Effector memory CD8-positive, alpha-beta T cell (primary cell): ENCODE results near the gene SEPSECS.

Experiments
- ATAC-seq: fragments of 150-1000 bp; cut with Tn5 transposase; replicated peaks from 2 replicates; pipeline ENCODE4 v1.10.0; 2021; ENCODE audit warnings: mild to moderate bottlenecking, moderate library complexity
- DNase-seq, 3 experiments: peaks; one replicate each; pipeline ENCODE4 v3.0.0; 2021
- H3K27ac Mint-ChIP-seq, 2 donors: one replicate each; pipeline ENCODE4 v1.8.0; 2022; ENCODE audit warnings: mild to moderate bottlenecking in 2 of 2, mixed read lengths in 2 of 2, moderate library complexity in 2 of 2
- H3K27me3 Mint-ChIP-seq, 2 donors: one replicate each; pipeline ENCODE4 v1.8.0; 2022; ENCODE audit warnings: mixed read lengths in 2 of 2
- H3K36me3 Mint-ChIP-seq: one replicate; pipeline ENCODE4 v1.8.0; 2022; ENCODE audit warnings: mild to moderate bottlenecking, moderate library complexity, mixed read lengths; ENCODE audit not compliant: insufficient read depth
- H3K4me1 Mint-ChIP-seq, 2 donors: one replicate each; pipeline ENCODE4 v1.8.0; 2022; ENCODE audit warnings: low read depth in 2 of 2, mixed read lengths in 2 of 2
- H3K4me3 Mint-ChIP-seq, 2 donors: one replicate each; pipeline ENCODE4 v1.8.0; 2022; ENCODE audit warnings: mild to moderate bottlenecking in 2 of 2, mixed read lengths in 2 of 2, moderate library complexity in 2 of 2
- H3K9me3 Mint-ChIP-seq, 2 donors: one replicate each; pipeline ENCODE4 v1.8.0; 2022; ENCODE audit warnings: mixed read lengths in 2 of 2

The SEPSECS gene

DNA sequence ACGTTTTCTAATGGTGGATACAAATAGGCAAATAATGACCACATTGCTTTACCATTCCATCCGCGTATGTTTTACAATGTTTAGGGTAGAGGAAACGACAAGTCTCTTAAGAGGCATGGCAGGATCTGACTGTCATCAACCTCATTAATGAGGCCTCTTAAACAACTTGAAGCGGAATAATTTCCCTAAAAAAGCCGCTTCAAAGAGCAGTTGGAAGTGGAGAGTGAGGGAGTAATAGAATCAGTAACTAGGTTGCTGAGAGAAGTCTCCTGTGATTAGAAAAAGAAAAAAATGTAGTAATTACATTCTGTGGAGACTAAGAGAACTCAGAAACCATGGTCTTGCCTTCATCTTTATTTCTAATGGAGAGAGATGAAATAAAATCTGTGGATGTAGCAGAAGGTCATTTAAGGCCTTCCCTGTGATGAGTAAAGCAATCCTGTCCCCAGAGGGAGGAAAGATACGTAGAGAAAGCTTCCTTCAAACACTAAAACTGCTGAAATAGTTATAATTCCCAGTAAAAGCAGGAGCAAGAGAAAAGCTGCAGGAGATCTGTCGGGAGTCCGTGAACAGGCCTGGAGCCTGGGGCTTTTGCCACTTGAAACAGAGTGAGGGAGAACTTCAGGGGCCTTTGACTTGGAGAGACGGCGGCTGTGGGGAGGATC, 11.1 kb upstream of the SEPSECS start:
- Mint-ChIP-seq H3K36me3 (peaks cover 9% of the 10 kb centered on the region), H3K4me3 (no peak overlapping the region), H3K4me1 (peaks cover 6 to 21% of the 10 kb centered on the region in 2 donors), H3K9me3 (no peaks in the 10 kb centered on the region), H3K27ac (no peak overlapping the region), H3K27me3 (no peaks in the 10 kb centered on the region)
- ATAC-seq (no peak), DNase-seq (no peak)

DNA sequence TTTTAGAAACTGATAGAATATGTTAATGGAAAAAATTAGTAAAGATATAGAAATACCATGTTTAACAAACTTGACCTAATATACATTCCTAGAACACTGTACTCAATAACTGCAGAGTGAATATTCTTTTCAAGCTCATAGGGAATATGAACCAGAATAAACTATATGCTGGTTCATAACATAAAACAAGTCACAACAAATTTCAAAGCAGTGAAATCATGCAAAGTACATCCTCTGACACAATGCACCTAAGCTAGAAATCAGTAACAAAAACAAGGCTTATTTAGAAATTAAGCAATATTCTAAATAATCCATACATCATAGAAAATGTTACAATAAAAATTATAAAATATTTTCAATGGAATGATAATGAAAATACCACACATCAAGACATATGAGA, 9.2 kb upstream of the SEPSECS start:
- H3K4me3 Mint-ChIP-seq, result no peak overlapping the region
- H3K36me3 Mint-ChIP-seq, result peaks cover 11% of the 10 kb centered on the region
- DNase-seq, result no peak
- no peak overlapping the region for H3K27ac Mint-ChIP-seq
- H3K27me3 Mint-ChIP-seq, result no peaks in the 10 kb centered on the region
- ATAC-seq, result no peak
- H3K9me3 Mint-ChIP-seq, result no peaks in the 10 kb centered on the region
- H3K4me1 Mint-ChIP-seq, result peaks cover 10 to 31% of the 10 kb centered on the region in 2 donors

DNA sequence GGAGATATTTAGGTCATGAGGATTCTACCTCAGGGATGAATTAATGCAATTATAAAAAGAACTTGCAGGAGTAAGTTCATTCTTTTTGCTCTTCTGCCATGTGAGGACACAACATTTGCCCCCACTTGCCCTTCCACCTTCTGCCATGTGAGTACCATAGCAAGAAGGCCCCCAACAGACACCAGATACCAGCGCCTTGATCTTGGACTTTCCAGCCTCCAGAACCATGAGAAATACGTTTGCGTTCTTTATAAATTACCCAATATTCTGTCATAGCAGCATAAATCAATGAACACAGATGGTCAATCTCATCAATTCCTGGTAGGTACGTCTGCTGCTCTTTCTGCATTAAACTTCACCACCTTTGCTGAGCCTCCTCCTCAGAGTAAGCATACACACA, 5.7 kb upstream of the SEPSECS start:
- ATAC-seq, result no peak
- no peak overlapping the region for H3K27ac Mint-ChIP-seq

DNA sequence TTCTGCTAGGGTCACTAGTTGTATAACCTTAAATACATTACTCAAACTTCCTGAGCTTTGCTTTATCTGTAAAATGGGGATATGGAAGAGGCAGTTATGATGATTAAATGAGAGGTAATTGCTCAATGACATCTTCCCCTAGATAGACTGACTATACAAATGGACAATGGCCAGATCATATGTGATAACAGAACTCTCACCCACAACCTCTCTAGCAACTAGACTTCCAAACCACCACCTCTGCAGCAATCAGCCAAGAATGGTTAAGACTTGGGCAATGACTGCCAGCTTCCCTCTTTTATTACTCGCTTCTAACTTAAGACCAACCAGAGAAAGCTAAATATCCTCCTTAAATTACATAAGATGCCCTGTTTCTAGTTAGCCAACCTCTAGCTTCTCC, 2.9 kb upstream of the SEPSECS start:
- no peak for DNase-seq
- Mint-ChIP-seq H3K27ac (no peak overlapping the region), H3K4me3 (no peak overlapping the region), H3K36me3 (peaks cover 14% of the 10 kb centered on the region), H3K9me3 (no peaks in the 10 kb centered on the region), H3K4me1 (peaks cover 32 to 55% of the 10 kb centered on the region in 2 donors), H3K27me3 (no peaks in the 10 kb centered on the region)
- no peak for ATAC-seq

More for the DNA sequence above, 5.7 kb upstream of the SEPSECS start:
- Mint-ChIP-seq H3K4me3 (no peak overlapping the region), H3K9me3 (no peaks in the 10 kb centered on the region), H3K27me3 (no peaks in the 10 kb centered on the region), H3K4me1 (peaks cover 29 to 45% of the 10 kb centered on the region in 2 donors), H3K36me3 (peaks cover 9% of the 10 kb centered on the region)
- no peak for DNase-seq

DNA sequence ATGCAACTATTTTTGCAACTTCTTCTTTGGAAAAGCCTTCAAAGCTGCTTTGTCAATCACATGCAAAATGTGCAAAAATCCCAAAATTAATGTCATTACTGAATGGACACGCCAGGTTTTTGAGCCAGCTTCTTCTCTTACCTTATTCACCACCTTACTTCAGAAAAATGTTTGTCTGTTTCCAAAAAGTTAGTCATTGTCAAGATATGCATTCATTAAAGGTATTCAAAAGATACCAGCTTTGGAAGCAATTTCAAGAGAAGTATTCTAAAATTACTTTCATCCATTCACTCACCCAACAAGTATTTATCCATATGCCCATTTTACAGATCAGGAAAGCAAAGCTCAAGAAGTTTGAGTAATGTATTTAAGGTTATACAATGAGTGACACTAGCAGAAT, 2.3 kb upstream of the SEPSECS start:
- no peak overlapping the region for H3K4me3 Mint-ChIP-seq
- H3K4me1 Mint-ChIP-seq, result peaks cover 32 to 52% of the 10 kb centered on the region in 2 donors
- ATAC-seq (no peak), DNase-seq (no peak)
- no peaks in the 10 kb centered on the region for H3K27me3 Mint-ChIP-seq
- no peak overlapping the region for H3K27ac Mint-ChIP-seq
- H3K9me3 Mint-ChIP-seq, result no peaks in the 10 kb centered on the region
- H3K36me3 Mint-ChIP-seq, result peaks cover 14% of the 10 kb centered on the region

DNA sequence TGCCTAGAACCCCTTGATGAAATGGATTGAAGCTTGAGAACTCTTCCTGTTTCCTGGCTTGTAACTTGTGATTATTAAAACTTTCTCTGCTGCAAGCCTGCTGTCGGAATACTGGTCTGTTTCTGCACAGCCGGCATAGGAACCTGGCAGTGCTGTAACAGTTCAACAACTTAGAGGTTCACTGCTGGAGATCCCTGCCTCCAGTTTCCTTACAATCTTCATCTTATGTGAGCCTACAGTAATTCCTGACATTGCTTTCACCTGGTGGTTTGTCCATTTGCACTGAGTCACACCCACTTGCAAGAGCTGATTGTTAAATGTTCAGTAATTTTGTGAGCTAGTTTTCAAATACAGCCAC, 1.3 kb upstream of the SEPSECS start:
- peak overlapping the region; percentile 88 to 90 for H3K4me3 Mint-ChIP-seq
- H3K27me3 Mint-ChIP-seq, result no peaks in the 10 kb centered on the region
- H3K27ac Mint-ChIP-seq, result peak overlapping the region; percentile 98 to 100
- DNase-seq (no peak), ATAC-seq (no peak)
- H3K36me3 Mint-ChIP-seq, result peaks cover 14% of the 10 kb centered on the region
- peaks cover 32 to 52% of the 10 kb centered on the region in 2 donors for H3K4me1 Mint-ChIP-seq
- no peaks in the 10 kb centered on the region for H3K9me3 Mint-ChIP-seq

DNA sequence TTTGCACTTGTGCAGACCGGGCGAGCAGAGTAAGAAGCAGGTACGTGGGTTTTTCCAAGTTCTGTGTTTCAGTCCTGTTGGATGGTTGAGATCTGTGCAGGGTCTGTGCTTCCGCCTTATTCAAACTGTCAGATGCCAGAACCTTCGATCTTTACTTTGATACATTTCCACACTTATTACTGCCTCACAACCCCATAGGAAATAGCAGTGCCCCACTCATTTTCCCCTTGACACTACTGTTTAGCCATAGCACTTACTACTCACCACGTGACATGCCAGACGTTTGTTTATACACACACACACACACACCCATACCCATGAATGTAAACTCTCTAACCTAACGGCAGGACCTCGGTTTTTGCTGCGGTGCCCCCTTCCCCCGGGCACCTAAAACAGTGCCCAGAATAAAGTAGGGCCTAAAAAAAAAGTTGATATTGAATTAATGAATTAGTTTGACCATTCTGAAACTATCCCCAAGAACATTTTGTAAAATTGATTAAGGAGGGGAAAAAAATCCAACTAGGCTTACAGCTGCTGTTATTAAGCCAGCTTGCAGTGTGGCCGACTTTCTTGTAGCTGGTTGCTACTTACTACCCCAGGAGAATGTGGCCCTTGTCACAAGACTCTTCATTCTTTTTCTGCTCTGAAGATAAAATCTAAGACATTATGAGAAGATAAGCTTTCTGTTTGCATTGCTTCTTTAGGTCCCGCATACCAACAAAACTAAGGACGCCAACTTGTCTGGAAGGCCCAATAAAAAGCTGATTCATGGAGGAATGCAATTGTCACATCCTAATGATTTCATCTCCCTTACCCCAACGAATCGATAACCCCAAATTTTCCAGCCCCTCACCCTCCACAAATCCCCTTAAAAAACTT, 704 bp upstream of the SEPSECS start:
- H3K4me3 Mint-ChIP-seq, result peak overlapping the region; percentile 88 to 90
- H3K27ac Mint-ChIP-seq, result peak overlapping the region; percentile 98 to 100
- H3K27me3 Mint-ChIP-seq, result no peaks in the 10 kb centered on the region
- no peaks in the 10 kb centered on the region for H3K9me3 Mint-ChIP-seq
- H3K36me3 Mint-ChIP-seq, result peaks cover 19% of the 10 kb centered on the region
- DNase-seq (no peak), ATAC-seq (peak; percentile 38)
- peaks cover 30 to 46% of the 10 kb centered on the region in 2 donors for H3K4me1 Mint-ChIP-seq

DNA sequence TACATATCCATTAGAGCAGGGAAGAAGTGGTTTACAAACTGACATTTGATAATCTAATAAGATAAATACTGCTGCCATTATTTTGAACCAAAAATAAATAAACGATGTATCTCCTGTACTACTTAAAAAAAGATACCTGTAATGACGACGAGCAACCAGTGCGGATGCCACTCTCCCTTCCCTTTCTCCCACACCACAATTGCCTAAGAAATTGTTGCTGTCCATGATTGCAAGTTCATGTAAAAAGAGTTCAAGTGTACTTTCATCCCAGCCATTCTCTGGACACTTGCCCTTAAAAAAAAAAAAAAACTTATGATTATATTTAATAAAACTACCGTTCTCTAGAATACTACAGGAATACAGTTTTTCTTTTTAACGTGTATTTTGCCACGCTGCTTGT, 1.4 kb downstream of the SEPSECS start:
- peak overlapping the region; percentile 98 to 100 for H3K27ac Mint-ChIP-seq
- H3K4me3 Mint-ChIP-seq, result peak overlapping the region; percentile 88 to 90
- DNase-seq (no peak), ATAC-seq (no peak)
- peaks cover 24 to 36% of the 10 kb centered on the region in 2 donors for H3K4me1 Mint-ChIP-seq
- no peaks in the 10 kb centered on the region for H3K27me3 Mint-ChIP-seq
- peaks cover 15% of the 10 kb centered on the region for H3K36me3 Mint-ChIP-seq
- no peaks in the 10 kb centered on the region for H3K9me3 Mint-ChIP-seq

DNA sequence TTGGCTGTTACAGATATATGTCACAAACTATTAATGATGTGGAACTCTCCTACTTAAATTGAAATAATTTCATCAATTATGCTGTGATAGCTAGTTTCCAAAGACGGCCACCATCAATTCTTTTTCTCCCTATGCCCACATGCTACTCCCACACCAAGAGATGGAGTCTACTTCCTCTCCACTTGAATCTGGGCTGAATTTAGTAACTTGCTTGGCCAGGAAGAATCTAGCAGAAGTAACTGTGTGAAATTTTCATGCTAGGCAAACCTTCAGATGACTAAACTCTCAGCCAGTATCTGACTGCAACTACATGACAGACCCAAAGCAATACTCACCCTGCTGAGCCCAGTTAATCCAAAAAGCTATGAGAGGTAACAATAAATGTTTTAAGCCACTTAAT, 3.2 kb downstream of the SEPSECS start:
- Mint-ChIP-seq H3K9me3 (no peaks in the 10 kb centered on the region), H3K27me3 (no peaks in the 10 kb centered on the region), H3K4me1 (peaks cover 14 to 26% of the 10 kb centered on the region in 2 donors), H3K27ac (no peak overlapping the region), H3K4me3 (no peak overlapping the region), H3K36me3 (peaks cover 15% of the 10 kb centered on the region)
- DNase-seq (no peak), ATAC-seq (no peak)

DNA sequence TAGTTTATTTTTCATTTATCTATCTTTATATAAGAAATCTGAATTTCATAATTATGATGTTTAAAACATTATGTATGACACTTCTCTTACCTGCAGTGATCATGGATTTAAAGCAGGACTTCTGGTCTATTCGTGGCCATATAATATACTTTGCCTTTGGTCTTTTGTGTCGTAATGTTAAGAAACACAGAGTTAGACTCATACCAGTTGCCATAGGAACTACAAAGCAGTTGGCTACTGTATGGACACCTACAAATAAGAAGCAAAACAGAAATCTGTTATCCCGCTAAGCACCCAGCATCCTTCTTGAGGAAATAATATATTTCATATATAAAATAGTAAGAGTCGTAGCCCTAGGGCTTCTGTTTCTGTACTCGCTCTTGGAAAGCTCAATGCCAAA, 4.3 kb downstream of the SEPSECS start:
- Mint-ChIP-seq H3K36me3 (peaks cover 18% of the 10 kb centered on the region), H3K4me3 (no peak overlapping the region)

DNA sequence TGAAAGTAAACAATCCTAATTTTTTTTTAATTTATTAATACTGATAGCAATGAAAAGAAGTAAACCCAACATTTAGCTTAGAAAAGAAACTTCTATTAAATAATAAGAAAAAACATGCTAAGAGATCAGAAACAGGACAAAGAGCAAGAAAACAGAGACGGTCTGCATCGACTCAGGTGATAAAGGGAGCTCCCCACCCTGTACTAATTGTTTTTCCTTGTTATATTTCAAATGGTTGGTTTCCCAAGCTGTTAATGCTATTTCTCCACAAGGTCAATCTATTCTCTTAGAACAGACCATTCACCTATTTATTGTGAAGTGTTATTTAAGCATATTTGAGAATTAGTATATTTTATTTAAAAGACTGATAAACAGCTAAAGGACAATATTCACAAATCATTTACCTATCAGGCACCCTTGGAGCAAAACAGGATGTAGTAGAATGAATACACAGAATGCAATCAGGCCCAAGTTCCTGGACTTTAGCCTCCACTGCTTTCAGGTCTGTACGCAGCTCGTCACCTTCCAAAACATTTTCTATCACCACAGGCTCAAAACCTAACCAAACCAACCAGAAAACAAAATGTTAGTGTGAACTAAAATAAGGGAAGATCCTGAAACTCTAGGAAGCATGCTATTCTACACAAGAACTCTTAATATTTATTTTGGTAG, 5.5 kb downstream of the SEPSECS start:
- ATAC-seq, result no peak
- Mint-ChIP-seq H3K27ac (no peak overlapping the region), H3K4me1 (peaks cover 7 to 9% of the 10 kb centered on the region in 2 donors), H3K4me3 (no peak overlapping the region), H3K36me3 (peaks cover 11% of the 10 kb centered on the region), H3K27me3 (no peaks in the 10 kb centered on the region), H3K9me3 (no peaks in the 10 kb centered on the region)
- no peak for DNase-seq

More for the DNA sequence above, 4.3 kb downstream of the SEPSECS start:
- DNase-seq (no peak), ATAC-seq (no peak)
- no peaks in the 10 kb centered on the region for H3K27me3 Mint-ChIP-seq
- H3K9me3 Mint-ChIP-seq, result no peaks in the 10 kb centered on the region
- H3K27ac Mint-ChIP-seq, result no peak overlapping the region
- H3K4me1 Mint-ChIP-seq, result peaks cover 7 to 15% of the 10 kb centered on the region in 2 donors

DNA sequence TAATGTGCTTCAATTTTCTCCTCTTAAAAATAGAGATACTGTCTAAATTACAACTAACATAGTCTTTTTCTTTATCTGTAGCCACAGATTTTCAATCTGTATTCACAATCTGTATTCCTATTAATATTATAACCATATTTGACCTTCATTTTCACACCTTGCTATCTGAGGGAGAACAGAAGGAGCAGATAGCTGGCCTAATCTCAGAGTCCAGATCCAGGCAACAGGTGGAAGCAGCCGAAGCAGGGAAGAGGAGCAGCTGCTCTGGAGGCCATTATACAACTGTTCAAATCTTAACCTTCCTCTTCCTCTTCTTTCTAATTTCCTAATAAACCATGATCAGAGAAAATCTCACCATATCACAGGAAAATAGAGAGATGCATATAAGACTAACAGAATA, 14.2 kb downstream of the SEPSECS start:
- Mint-ChIP-seq H3K27me3 (no peaks in the 10 kb centered on the region), H3K9me3 (no peaks in the 10 kb centered on the region), H3K27ac (no peak overlapping the region), H3K36me3 (peaks cover 12% of the 10 kb centered on the region), H3K4me3 (no peak overlapping the region), H3K4me1 (peaks cover under 1 to 10% of the 10 kb centered on the region in 2 donors)
- ATAC-seq (no peak), DNase-seq (no peak)

DNA sequence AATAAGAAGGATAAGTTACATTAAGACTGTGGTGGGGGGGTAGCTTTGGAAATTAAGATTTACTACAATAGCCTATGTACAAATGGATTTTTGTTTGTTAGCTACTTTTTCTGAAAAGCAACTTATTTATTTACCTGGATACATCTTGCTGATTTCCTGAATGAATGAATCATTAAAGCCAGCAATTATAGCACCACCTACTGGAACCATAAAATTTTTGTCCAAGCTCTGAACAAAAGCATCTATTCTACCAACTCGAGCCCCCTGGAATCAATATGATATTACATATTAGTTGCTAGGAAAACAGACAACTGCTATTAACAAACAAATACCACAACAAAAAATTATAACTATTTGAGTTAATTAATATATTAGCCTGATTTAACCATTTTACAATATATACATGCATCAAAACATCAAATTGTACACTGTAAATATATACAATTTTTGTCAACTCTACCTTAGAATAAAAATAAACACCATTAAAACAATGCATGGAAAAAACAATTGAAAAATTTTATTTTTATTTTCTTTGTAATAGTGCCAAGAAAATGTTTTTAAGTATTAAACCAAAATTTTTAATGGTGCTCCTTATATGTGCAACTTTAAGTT, 15.3 kb downstream of the SEPSECS start:
- Mint-ChIP-seq H3K27ac (no peak overlapping the region), H3K4me1 (peaks cover 0 to 10% of the 10 kb centered on the region in 2 donors), H3K4me3 (no peak overlapping the region), H3K36me3 (peaks cover 8% of the 10 kb centered on the region), H3K9me3 (no peaks in the 10 kb centered on the region), H3K27me3 (no peaks in the 10 kb centered on the region)
- DNase-seq (no peak), ATAC-seq (no peak)
